ENCODE results near the gene LIN7A. TPM values are rescaled to one million over a fixed set of nuclear protein-coding genes. Genes with fewer than 3 reads are reported as not detected.

Gene LIN7A
- total RNA-seq, 1 donor from 2014 or later, result 31.7 TPM

DNA sequence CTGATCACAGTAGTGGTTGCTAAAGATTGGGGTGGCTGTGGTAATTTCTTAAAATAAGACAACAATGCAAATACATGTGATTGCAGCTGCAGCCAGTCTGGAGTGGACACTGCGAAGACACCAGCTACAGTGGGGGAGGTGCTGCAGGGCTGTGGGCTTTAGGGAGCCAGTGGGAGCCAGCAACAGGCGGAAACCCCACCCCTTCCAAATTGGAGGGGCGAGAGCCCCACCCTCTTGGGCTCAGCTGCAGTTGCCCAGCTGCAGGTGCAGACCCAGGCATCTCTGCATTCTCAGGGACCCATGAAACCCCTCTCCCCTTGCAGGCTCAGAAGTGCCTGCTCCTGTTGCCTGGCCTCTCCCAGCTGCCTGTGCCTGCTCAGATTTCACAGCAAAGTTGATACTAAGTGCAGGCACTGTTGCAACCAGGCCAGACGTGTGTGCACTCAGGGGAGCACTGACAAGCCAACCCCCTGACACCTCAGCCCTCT lies 116.2 kb downstream of the LIN7A start:
- Mint-ChIP-seq H3K9me3 (no peaks in the 10 kb centered on the region), H3K27me3 (ENCODE audit: insufficient read depth, low read depth) (no peaks in the 10 kb centered on the region), H3K4me1 (peaks cover 13% of the 10 kb centered on the region), H3K36me3 (no peaks in the 10 kb centered on the region), H3K4me3 (no peak overlapping the region), H3K27ac (no peak overlapping the region)
- Histone ChIP-seq H3K4me2 (peak overlapping the region; percentile 39), H3K9ac (no peak overlapping the region), H3K9me3 (ENCODE audit: low read depth) (no peaks in the 10 kb centered on the region), H3K36me3 (no peaks in the 10 kb centered on the region), H2AFZ (replicated peaks) (peak overlapping the region; percentile 71), H3K4me3 (no peak overlapping the region), H4K20me1 (ENCODE audit: low read depth) (no peaks in the 10 kb centered on the region), H3K79me2 (ENCODE audit: low read depth) (no peaks in the 10 kb centered on the region), H3K27me3 (no peaks in the 10 kb centered on the region), H3K4me1 (peaks cover 27% of the 10 kb centered on the region), H3K27ac (peak overlapping the region; percentile 81), H3F3A (ENCODE audit: low read depth) (peaks cover 16% of the 10 kb centered on the region)
- TF ChIP-seq EZH2phosphoT487 (IDR thresholded peaks at IDR 0.05), result no peak
- TF ChIP-seq, protein P1, sequence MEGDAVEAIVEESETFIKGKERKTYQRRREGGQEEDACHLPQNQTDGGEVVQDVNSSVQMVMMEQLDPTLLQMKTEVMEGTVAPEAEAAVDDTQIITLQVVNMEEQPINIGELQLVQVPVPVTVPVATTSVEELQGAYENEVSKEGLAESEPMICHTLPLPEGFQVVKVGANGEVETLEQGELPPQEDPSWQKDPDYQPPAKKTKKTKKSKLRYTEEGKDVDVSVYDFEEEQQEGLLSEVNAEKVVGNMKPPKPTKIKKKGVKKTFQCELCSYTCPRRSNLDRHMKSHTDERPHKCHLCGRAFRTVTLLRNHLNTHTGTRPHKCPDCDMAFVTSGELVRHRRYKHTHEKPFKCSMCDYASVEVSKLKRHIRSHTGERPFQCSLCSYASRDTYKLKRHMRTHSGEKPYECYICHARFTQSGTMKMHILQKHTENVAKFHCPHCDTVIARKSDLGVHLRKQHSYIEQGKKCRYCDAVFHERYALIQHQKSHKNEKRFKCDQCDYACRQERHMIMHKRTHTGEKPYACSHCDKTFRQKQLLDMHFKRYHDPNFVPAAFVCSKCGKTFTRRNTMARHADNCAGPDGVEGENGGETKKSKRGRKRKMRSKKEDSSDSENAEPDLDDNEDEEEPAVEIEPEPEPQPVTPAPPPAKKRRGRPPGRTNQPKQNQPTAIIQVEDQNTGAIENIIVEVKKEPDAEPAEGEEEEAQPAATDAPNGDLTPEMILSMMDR (IDR thresholded peaks at IDR 0.05), result no peak
- no peak for TF ChIP-seq EZH2 (IDR thresholded peaks at IDR 0.05)
- peak; percentile 76 for DNase-seq (ENCODE audit: low spot score)

DNA sequence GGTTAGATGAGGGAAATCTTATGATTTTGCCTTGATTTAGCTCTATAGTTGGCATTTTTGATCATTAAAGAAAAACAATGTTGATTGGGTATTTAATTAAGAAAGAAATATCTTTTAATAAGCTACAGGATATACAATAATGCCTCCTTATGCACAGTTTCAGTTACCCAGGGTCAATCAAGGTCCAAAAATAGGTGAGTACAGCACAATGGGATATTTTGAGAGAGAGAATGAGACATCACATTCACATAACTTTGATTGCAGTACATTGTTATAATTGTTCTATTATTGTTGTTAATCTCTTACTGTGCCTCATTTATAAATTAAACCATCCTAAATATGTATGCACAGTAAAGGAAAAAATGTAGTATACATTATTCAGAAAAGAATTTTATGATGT lies 118.9 kb downstream of the LIN7A start:
- Histone ChIP-seq H3K4me2 (no peak overlapping the region), H3K36me3 (no peaks in the 10 kb centered on the region), H3K9ac (no peak overlapping the region), H3K79me2 (ENCODE audit: low read depth) (no peaks in the 10 kb centered on the region), H3K27ac (no peak overlapping the region), H3K27me3 (no peaks in the 10 kb centered on the region), H3F3A (ENCODE audit: low read depth) (peaks cover 16% of the 10 kb centered on the region), H4K20me1 (ENCODE audit: low read depth) (no peaks in the 10 kb centered on the region), H3K4me3 (no peak overlapping the region), H2AFZ (replicated peaks) (no peak overlapping the region), H3K4me1 (peaks cover 27% of the 10 kb centered on the region), H3K9me3 (ENCODE audit: low read depth) (no peaks in the 10 kb centered on the region)
- Mint-ChIP-seq H3K9me3 (no peaks in the 10 kb centered on the region), H3K4me3 (no peak overlapping the region), H3K4me1 (peaks cover 13% of the 10 kb centered on the region), H3K36me3 (no peaks in the 10 kb centered on the region), H3K27ac (no peak overlapping the region), H3K27me3 (ENCODE audit: insufficient read depth, low read depth) (no peaks in the 10 kb centered on the region)
- no peak for DNase-seq (ENCODE audit: low spot score)
- TF ChIP-seq EZH2 (IDR thresholded peaks at IDR 0.05), result no peak
- TF ChIP-seq, protein P1 (IDR thresholded peaks at IDR 0.05), result no peak
- no peak for TF ChIP-seq EZH2phosphoT487 (IDR thresholded peaks at IDR 0.05)

DNA sequence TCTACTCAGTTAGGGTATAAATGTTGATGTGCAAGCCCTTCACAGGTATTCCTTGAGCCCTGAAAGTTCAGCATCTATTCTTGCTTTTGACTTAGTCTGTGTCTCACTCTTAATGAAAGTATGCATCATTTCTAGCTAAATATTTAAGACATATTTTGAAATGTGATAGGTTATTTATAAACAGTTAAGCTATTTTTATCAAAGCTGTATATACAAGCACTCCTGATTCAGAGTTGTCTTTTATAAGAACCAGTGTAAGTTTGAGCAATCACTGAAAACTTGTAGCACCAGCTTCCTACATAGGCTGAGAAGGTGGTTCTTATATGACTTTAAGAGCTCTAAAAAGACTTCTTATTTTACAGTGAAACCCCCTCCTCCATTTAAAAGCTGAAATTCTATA lies 122.4 kb downstream of the LIN7A start:
- Mint-ChIP-seq H3K4me3 (no peak overlapping the region), H3K36me3 (peaks cover 5% of the 10 kb centered on the region), H3K27ac (no peak overlapping the region), H3K9me3 (no peaks in the 10 kb centered on the region), H3K27me3 (ENCODE audit: insufficient read depth, low read depth) (no peaks in the 10 kb centered on the region), H3K4me1 (no peaks in the 10 kb centered on the region)
- no peaks in the 10 kb centered on the region for H3K36me3 ChIP-seq
- no peaks in the 10 kb centered on the region for H3F3A ChIP-seq (ENCODE audit: low read depth)
- no peak overlapping the region for H2AFZ ChIP-seq (replicated peaks)
- H4K20me1 ChIP-seq (ENCODE audit: low read depth), result no peaks in the 10 kb centered on the region
- DNase-seq (ENCODE audit: low spot score), result no peak
- no peak overlapping the region for H3K4me3 ChIP-seq
- TF ChIP-seq, protein P1 (IDR thresholded peaks at IDR 0.05), result no peak
- TF ChIP-seq EZH2 (IDR thresholded peaks at IDR 0.05) (no peak), EZH2phosphoT487 (IDR thresholded peaks at IDR 0.05) (no peak)
- no peak overlapping the region for H3K9ac ChIP-seq
- peaks cover 8% of the 10 kb centered on the region for H3K4me1 ChIP-seq
- no peak overlapping the region for H3K4me2 ChIP-seq
- no peaks in the 10 kb centered on the region for H3K27me3 ChIP-seq
- no peaks in the 10 kb centered on the region for H3K9me3 ChIP-seq (ENCODE audit: low read depth)
- H3K27ac ChIP-seq, result no peak overlapping the region
- H3K79me2 ChIP-seq (ENCODE audit: low read depth), result no peaks in the 10 kb centered on the region
